HG03442 (cell line): ENCODE data around the gene C11orf21.
"Not testable (repeated sequence)": the region's sequence is repeated elsewhere in the genome, so short reads cannot be mapped to it uniquely, and the experiment has no call there.

Source experiments
- ATAC-seq: cut with Tn5 transposase; IDR thresholded peaks from one replicate; pipeline ENCODE4 v1.9.1; 2021; ENCODE audit warnings: mild to moderate bottlenecking, moderate library complexity; ENCODE audit not compliant: unreplicated experiment

Gene C11orf21

GRCh38 chr11:2297623-2298030 lies 4.1 kb downstream of the C11orf21 start:
- ATAC-seq = no peak

- ATAC-seq = no peak
These were observed 4.7 kb downstream of the C11orf21 start for GRCh38 chr11:2296913-2297622.

GRCh38 chr11:2295971-2296912 lies 5.5 kb downstream of the C11orf21 start:
- ATAC-seq = no peak

- ATAC-seq = no peak
These were observed 6.8 kb downstream of the C11orf21 start for GRCh38 chr11:2294926-2295290.

GRCh38 chr11:2293984-2294925 lies 7.5 kb downstream of the C11orf21 start:
- no peak for ATAC-seq

GRCh38 chr11:2293531-2293971 lies 8.2 kb downstream of the C11orf21 start:
- no peak for ATAC-seq

- no peak for ATAC-seq
These were observed 11.3 kb downstream of the C11orf21 start for GRCh38 chr11:2290351-2290841.

- no peak for ATAC-seq
These were observed 11.9 kb downstream of the C11orf21 start for GRCh38 chr11:2289859-2290258.

GRCh38 chr11:2289350-2289749 lies 12.4 kb downstream of the C11orf21 start:
- ATAC-seq = no peak

GRCh38 chr11:2287091-2287490 lies 14.6 kb downstream of the C11orf21 start:
- no peak for ATAC-seq

GRCh38 chr11:2286350-2286749 lies 15.4 kb downstream of the C11orf21 start:
- ATAC-seq = not testable (repeated sequence)

- no peak for ATAC-seq
These were observed 21.5 kb downstream of the C11orf21 start for GRCh38 chr11:2280208-2280607.

- ATAC-seq = no peak
These were observed 23.7 kb downstream of the C11orf21 start for GRCh38 chr11:2277933-2278523.

- no peak for ATAC-seq
These were observed 24.7 kb downstream of the C11orf21 start for GRCh38 chr11:2277008-2277346.

GRCh38 chr11:2276280-2277007 lies 25.3 kb downstream of the C11orf21 start:
- no peak for ATAC-seq

GRCh38 chr11:2275334-2276279 lies 26.1 kb downstream of the C11orf21 start:
- ATAC-seq = no peak

GRCh38 chr11:2273771-2274170 lies 27.9 kb downstream of the C11orf21 start:
- ATAC-seq = no peak

- no peak for ATAC-seq
These were observed 28.4 kb downstream of the C11orf21 start for GRCh38 chr11:2273311-2273710.

GRCh38 chr11:2272946-2273280 lies 28.8 kb downstream of the C11orf21 start:
- ATAC-seq = no peak
